Body of pancreas (tissue), 4 donors: ENCODE results near the gene RIC3. TPM values are rescaled to one million over a fixed set of nuclear protein-coding genes. Genes with fewer than 3 reads are reported as not detected.

Source experiments
- ATAC-seq: fragments of 150-250 bp; one replicate; pipeline ENCODE4 v1.9.1; 2016
- DNase-seq, 4 donors: peaks; one replicate each; pipeline ENCODE4 v3.0.0-alpha.2; 2019
- H3K27ac ChIP-seq, 4 donors: fragments of 200-600 bp; sonication (generic); 1 replicate in 3 of 4; 2 replicates in 1 of 4; pipeline versions ENCODE4 v1.5.1 to v1.6.1; 2016 to 2019; ENCODE audit warnings: mild to moderate bottlenecking in 1 of 4, mixed read lengths in 1 of 4, moderate library complexity in 1 of 4
- H3K27me3 ChIP-seq, 2 donors: fragments of 200-600 bp; sonication (generic); one replicate each; pipeline ENCODE4 v1.6.0; 2016; ENCODE audit warnings: mild to moderate bottlenecking in 1 of 2
- H3K36me3 ChIP-seq, 2 donors: fragments of 200-600 bp; sonication (generic); replicated peaks in 1 of 2; 2 replicates each; pipeline ENCODE4 v1.5.1; 2016; ENCODE audit warnings: low read depth in 2 of 2; ENCODE audit not compliant: insufficient read depth in 1 of 2
- H3K4me1 ChIP-seq: fragments of 200-600 bp; sonication (generic); one replicate; pipeline ENCODE4 v1.6.0; 2016
- H3K4me3 ChIP-seq, 2 donors: fragments of 200-600 bp; sonication (generic); 1 replicate in 1 of 2; 2 replicates in 1 of 2; pipeline ENCODE4 v1.5.1; 2016 to 2019
- H3K9me3 ChIP-seq, 3 donors: fragments of 200-600 bp; sonication (generic); 1 replicate in 2 of 3; 2 replicates in 1 of 3; pipeline ENCODE4 v1.5.1; 2016
- CTCF ChIP-seq, 7 experiments: fragments of 450-650 bp in 4 of 7; fragments of 200-600 bp in 3 of 7; sonication (generic) in 3 of 7; IDR thresholded peaks; one replicate each; pipeline ENCODE4 v1.5.1; 2016 to 2019; ENCODE audit warnings: antibody characterized with exemption in 7 of 7
- POLR2A ChIP-seq, 3 donors: fragments of 450-650 bp; IDR thresholded peaks; one replicate each; pipeline ENCODE4 v1.6.1; 2016; ENCODE audit warnings: antibody characterized with exemption in 3 of 3, mild to moderate bottlenecking in 2 of 3
- WGBS, 2 donors: methylation state at CpG; one replicate each; pipeline ENCODE4 v1.1.5; 2017; 5-methylcytosine and 5-hydroxymethylcytosine counted together
- intact Hi-C: fragments of 100-400 bp; cut with DNase I; formaldehyde crosslinking; loops from one replicate; pipeline ENCODE4 v1.15.1; 2023
- total RNA-seq, 2 donors: library from RNA; depleted of rRNA; stranded (reverse); fragments of >200 nt; gene quantifications; one replicate each; pipeline ENCODE4 v1.1.0, GENCODE V29; 2016

Gene RIC3
- total RNA-seq, 2 donors from 2014 or later = 40.0 to 44.5 TPM

- ATAC-seq (peak; percentile 75), DNase-seq (peak; percentile 30 to 62 (median 54))
- intact Hi-C loops = no loop called here
- TF ChIP-seq POLR2A (IDR thresholded peaks at IDR 0.05) (no peak), CTCF (IDR thresholded peaks at IDR 0.05) (no peak)
- Histone ChIP-seq H3K9me3 (no peaks in the 10 kb centered on the region), H3K4me1 (peaks cover 10% of the 10 kb centered on the region), H3K27ac (peak overlapping the region in 3 of 4 donors; percentile 30 to 46 (median 42)), H3K4me3 (no peak overlapping the region), H3K27me3 (no peaks in the 10 kb centered on the region), H3K36me3 (no peaks in the 10 kb centered on the region)
- WGBS, 2 donors = 33 to 48% methylated on average over 13 to 15 of the region's 15 CpGs
Measured at GRCh38 chr11:8068605-8069221, 100.1 kb downstream of the RIC3 start.

DNA sequence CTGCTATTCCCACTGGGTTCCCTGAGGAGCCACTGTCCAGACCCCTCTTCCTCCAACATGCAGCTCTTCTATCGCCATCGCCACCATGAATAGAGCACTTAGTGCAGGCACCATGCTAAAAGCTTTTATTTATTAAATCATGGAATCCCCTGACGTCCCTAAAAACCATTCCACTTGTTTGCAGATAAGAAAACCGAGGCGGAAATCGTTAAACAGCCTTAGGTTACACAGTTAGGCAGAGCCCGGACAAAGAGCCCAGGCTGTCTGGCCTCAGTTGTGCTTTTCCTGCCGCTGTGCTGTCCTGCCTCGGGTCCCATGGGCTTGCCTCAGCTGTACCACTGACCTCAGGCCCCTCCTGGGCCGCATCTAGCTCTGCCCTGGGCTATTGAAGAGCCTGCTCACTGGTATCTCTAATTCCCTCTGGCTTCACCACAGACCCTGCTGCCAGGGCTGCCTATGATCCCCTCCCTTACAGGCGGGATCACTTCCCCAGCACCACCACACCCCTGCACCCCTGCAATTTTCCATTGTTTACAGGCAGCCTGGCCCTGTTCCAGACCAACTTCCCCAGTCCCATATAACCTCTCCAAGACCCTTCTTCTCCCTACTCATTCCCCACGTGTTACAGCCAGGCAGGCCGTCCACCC lies 100.8 kb downstream of the RIC3 start:
- TF ChIP-seq POLR2A (IDR thresholded peaks at IDR 0.05) (no peak), CTCF (IDR thresholded peaks at IDR 0.05) (no peak)
- Histone ChIP-seq H3K4me3 (no peak overlapping the region), H3K27me3 (no peaks in the 10 kb centered on the region), H3K27ac (peak overlapping the region in 3 of 4 donors; percentile 30 to 46 (median 42)), H3K4me1 (peaks cover 10% of the 10 kb centered on the region), H3K9me3 (no peaks in the 10 kb centered on the region), H3K36me3 (no peaks in the 10 kb centered on the region)
- ATAC-seq (no peak), DNase-seq (no peak)
- intact Hi-C loops = no loop called here
- WGBS, 2 donors = 66 to 70% methylated on average over 13 of the region's 13 CpGs

- H3K36me3 ChIP-seq = no peaks in the 10 kb centered on the region
- 75 to 86% methylated on average over 4 of the region's 4 CpGs for WGBS, 2 donors
- no peak for TF ChIP-seq POLR2A (IDR thresholded peaks at IDR 0.05)
- TF ChIP-seq CTCF (IDR thresholded peaks at IDR 0.05) = no peak
- no peak overlapping the region for H3K4me3 ChIP-seq
- no peak for DNase-seq
- no peaks in the 10 kb centered on the region for H3K9me3 ChIP-seq
- no peak for ATAC-seq
- intact Hi-C loops = no loop called here
- peaks cover 10% of the 10 kb centered on the region for H3K4me1 ChIP-seq
- no peaks in the 10 kb centered on the region for H3K27me3 ChIP-seq
- H3K27ac ChIP-seq = no peak overlapping the region
Measured at GRCh38 chr11:8067567-8067928, 101.3 kb downstream of the RIC3 start.

GRCh38 chr11:8066911-8067455 lies 101.8 kb downstream of the RIC3 start:
- WGBS, 2 donors = 41 to 54% methylated on average over 10 of the region's 10 CpGs
- peaks cover 10% of the 10 kb centered on the region for H3K4me1 ChIP-seq
- no peaks in the 10 kb centered on the region for H3K27me3 ChIP-seq
- H3K27ac ChIP-seq = no peak overlapping the region
- no peaks in the 10 kb centered on the region for H3K9me3 ChIP-seq
- no peak for TF ChIP-seq CTCF (IDR thresholded peaks at IDR 0.05)
- no peak for TF ChIP-seq POLR2A (IDR thresholded peaks at IDR 0.05)
- intact Hi-C loops = no loop called here
- no peaks in the 10 kb centered on the region for H3K36me3 ChIP-seq
- H3K4me3 ChIP-seq = no peak overlapping the region
- ATAC-seq = no peak
- DNase-seq = no peak
